Nephron progenitor cell (in vitro differentiated cells): ENCODE data around the gene SETD1A.
"Not testable (repeated sequence)": the region's sequence is repeated elsewhere in the genome, so short reads cannot be mapped to it uniquely, and the experiment has no call there.

Experiments used
- DNase-seq: peaks from one replicate; pipeline ENCODE4 v3.0.0; 2021
- H3K27ac Mint-ChIP-seq: 2 replicates; pipeline ENCODE4 v1.8.0; 2021; ENCODE audit warnings: mild to moderate bottlenecking, moderate library complexity, mixed read lengths
- H3K27me3 Mint-ChIP-seq: 2 replicates; pipeline ENCODE4 v1.8.0; 2021; ENCODE audit warnings: mild to moderate bottlenecking, low read depth, mixed read lengths; ENCODE audit not compliant: poor library complexity
- H3K36me3 Mint-ChIP-seq: 2 replicates; pipeline ENCODE4 v1.8.0; 2021; ENCODE audit warnings: low read depth, mixed read lengths
- H3K4me1 Mint-ChIP-seq: 2 replicates; pipeline ENCODE4 v1.8.0; 2021; ENCODE audit warnings: mixed read lengths
- H3K4me3 Mint-ChIP-seq: 2 replicates; pipeline ENCODE4 v1.8.0; 2021; ENCODE audit warnings: mild to moderate bottlenecking, moderate library complexity, mixed read lengths
- H3K9me3 Mint-ChIP-seq: 2 replicates; pipeline ENCODE4 v1.8.0; 2021; ENCODE audit warnings: mild to moderate bottlenecking, moderate library complexity, mixed read lengths
- TF ChIP-seq, protein P1 (sequence below): fragments of 200-600 bp; sonication (generic); IDR thresholded peaks from 2 replicates; pipeline ENCODE4 v1.5.0; 2021; ENCODE audit warnings: antibody characterized with exemption

Gene SETD1A

DNA sequence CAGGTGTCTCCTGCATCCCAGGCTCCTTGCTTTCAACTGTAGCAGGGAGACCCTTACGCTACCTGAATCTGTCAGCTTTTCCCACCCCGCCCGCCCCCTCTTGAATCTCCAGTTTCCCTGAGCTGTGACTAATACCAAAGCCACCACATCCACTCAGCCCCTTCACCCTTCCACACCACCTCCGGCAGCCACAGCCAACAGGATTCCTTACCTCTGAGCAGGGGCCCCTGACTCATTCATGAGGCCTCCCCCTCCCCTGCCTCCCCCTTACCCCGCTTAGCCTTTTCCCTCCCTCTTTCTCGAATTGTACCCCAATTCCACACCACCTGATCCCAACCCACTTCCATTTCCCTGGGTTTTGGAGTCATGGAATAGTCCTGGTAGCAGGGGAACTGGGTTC lies 50.6 kb downstream of the SETD1A start:
- peaks cover 28% of the 10 kb centered on the region for H3K27me3 Mint-ChIP-seq

DNA sequence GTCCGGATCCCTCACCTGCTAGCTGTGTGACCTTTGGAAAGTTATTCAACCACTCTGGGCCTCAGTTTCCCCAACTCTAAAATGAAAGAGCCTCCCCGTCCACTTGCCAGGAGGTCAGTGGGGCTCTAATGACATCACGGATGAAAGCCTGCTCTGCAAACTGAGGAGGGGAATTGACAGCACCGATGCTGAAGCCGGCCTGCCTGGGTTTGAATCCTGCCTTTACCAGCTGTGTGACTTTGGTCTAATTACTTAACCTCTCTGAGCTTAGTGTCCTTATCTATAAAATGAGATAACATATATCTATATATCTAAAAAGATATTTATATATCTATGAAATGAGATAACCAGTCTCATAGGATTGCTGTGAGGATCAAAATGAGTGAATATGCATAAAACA lies 51.0 kb downstream of the SETD1A start:
- TF ChIP-seq, protein P1, sequence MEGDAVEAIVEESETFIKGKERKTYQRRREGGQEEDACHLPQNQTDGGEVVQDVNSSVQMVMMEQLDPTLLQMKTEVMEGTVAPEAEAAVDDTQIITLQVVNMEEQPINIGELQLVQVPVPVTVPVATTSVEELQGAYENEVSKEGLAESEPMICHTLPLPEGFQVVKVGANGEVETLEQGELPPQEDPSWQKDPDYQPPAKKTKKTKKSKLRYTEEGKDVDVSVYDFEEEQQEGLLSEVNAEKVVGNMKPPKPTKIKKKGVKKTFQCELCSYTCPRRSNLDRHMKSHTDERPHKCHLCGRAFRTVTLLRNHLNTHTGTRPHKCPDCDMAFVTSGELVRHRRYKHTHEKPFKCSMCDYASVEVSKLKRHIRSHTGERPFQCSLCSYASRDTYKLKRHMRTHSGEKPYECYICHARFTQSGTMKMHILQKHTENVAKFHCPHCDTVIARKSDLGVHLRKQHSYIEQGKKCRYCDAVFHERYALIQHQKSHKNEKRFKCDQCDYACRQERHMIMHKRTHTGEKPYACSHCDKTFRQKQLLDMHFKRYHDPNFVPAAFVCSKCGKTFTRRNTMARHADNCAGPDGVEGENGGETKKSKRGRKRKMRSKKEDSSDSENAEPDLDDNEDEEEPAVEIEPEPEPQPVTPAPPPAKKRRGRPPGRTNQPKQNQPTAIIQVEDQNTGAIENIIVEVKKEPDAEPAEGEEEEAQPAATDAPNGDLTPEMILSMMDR, result no peak
- no peaks in the 10 kb centered on the region for H3K36me3 Mint-ChIP-seq
- H3K27me3 Mint-ChIP-seq, result peaks cover 32% of the 10 kb centered on the region
- no peaks in the 10 kb centered on the region for H3K9me3 Mint-ChIP-seq
- no peak overlapping the region for H3K4me3 Mint-ChIP-seq
- H3K4me1 Mint-ChIP-seq, result peaks cover 32% of the 10 kb centered on the region
- no peak for DNase-seq
- peak overlapping the region; percentile 22 for H3K27ac Mint-ChIP-seq

More for the DNA sequence above, 50.6 kb downstream of the SETD1A start:
- Mint-ChIP-seq H3K27ac (peak overlapping the region; percentile 22), H3K4me3 (no peak overlapping the region), H3K36me3 (no peaks in the 10 kb centered on the region), H3K4me1 (peaks cover 36% of the 10 kb centered on the region), H3K9me3 (no peaks in the 10 kb centered on the region)
- no peak for DNase-seq
- TF ChIP-seq, protein P1, result no peak

DNA sequence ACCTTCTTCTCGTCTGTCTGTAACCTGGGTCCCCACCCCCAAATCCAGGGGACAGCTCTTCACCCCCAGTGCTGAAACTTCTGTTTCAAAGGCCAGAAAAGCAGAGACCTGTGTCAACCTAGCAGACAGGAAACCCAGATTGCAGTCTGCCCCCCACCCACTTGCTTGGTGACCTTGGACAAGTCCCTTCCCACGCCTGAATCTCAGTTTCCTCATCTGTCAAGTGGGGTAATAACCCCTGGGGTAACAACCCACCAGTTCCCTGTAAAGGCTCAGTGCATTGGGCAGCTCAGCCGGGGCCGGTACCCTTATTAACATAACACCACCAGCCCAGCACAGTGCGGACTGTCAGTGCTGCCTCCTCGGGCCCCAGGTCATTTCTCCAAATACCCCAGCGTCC lies 51.6 kb downstream of the SETD1A start:
- H3K4me1 Mint-ChIP-seq, result peaks cover 30% of the 10 kb centered on the region
- no peaks in the 10 kb centered on the region for H3K36me3 Mint-ChIP-seq
- DNase-seq, result no peak
- H3K27ac Mint-ChIP-seq, result no peak overlapping the region
- peaks cover 35% of the 10 kb centered on the region for H3K27me3 Mint-ChIP-seq
- H3K4me3 Mint-ChIP-seq, result peak overlapping the region; percentile 47
- no peaks in the 10 kb centered on the region for H3K9me3 Mint-ChIP-seq
- TF ChIP-seq, protein P1, result no peak

DNA sequence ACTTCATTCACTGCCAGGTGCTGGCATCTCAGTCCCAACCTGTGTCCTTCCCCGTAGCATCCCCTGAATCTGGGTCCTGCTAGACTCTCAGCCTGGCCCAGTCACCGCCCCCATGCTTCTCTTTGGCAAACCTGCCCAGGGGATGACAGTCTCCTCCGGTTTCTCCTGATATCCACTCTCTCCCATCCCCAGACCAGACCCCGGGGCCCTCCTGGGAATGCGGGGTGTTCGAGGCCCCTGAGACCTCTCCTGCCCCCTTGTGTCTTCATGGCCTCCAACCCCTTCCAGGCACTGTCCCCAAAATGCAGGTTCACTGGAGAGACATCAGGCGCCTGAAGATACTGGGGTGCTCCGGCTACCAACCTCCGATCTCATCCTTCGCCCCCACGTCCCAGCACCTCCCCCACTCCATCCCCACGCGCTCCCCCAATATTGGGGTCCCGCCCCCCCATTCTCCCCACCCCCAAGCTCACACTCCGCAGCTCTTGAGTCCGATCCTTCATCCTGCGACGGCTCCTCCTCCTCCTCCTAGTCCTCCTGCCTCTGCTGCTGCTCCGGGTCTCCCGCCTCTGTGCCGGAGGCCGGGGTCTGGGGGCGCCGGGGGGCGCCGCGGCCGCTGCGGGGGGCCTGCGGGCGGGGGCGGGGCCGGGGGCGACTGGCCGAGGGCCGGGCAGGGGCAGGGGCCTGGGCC lies 52.5 kb downstream of the SETD1A start:
- no peaks in the 10 kb centered on the region for H3K36me3 Mint-ChIP-seq
- H3K4me1 Mint-ChIP-seq, result peaks cover 30% of the 10 kb centered on the region
- H3K27me3 Mint-ChIP-seq, result peaks cover 44% of the 10 kb centered on the region
- H3K27ac Mint-ChIP-seq, result peak overlapping the region; percentile 32
- TF ChIP-seq, protein P1, result no peak
- no peaks in the 10 kb centered on the region for H3K9me3 Mint-ChIP-seq
- DNase-seq, result no peak
- H3K4me3 Mint-ChIP-seq, result peak overlapping the region; percentile 84

DNA sequence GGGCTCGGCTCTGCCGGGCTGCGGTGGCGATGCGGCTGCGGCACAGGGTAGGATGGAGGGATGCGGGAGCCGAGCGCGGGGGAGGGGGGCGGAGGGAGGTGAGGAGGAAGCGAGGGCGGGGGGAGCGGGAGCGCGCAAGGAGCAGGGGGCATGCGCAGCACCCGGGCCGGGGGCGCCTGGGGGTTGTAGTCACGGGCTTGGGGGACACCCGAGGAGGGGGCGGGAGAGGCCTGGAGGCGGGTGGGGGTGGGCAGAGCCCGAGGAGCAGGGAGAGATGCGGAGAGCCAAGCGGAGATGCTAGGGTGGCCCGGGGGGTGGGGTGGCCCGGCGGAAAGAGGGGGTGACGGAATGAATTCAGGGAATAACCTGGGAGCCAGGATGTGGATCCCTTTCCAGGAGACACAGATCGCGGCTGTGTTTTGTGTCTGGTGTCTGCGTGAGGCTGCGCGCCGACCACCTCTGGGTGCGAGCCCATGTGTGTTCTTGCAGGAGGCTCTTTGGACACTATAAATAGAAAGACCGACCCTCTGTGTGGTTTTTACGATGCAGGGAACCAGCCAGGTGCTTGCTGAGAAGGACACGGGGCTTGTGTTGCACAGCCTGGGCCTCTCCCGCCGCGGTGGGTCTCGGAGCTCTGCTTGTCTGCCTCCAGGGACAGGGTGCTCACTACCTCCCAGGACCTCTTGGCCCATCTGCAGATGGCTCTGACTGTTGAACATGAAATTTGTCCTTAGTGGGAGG lies 53.2 kb downstream of the SETD1A start, which contains the start of gene STX1B:
STX1B (minus strand) TSS at position 54 of the 741 bp plus-strand sequence. CDS start 242 bp downstream, outside the sequence.
- TF ChIP-seq, protein P1, result no peak
- no peaks in the 10 kb centered on the region for H3K36me3 Mint-ChIP-seq
- H3K4me3 Mint-ChIP-seq, result peak within 1 kb of the TSS; percentile 84
- peaks cover 43% of the 10 kb centered on the region for H3K27me3 Mint-ChIP-seq
- peak; percentile 88 for DNase-seq
- H3K27ac Mint-ChIP-seq, result peak within 1 kb of the TSS; percentile 32
- H3K9me3 Mint-ChIP-seq, result no peaks in the 10 kb centered on the region
- peaks cover 28% of the 10 kb centered on the region for H3K4me1 Mint-ChIP-seq

DNA sequence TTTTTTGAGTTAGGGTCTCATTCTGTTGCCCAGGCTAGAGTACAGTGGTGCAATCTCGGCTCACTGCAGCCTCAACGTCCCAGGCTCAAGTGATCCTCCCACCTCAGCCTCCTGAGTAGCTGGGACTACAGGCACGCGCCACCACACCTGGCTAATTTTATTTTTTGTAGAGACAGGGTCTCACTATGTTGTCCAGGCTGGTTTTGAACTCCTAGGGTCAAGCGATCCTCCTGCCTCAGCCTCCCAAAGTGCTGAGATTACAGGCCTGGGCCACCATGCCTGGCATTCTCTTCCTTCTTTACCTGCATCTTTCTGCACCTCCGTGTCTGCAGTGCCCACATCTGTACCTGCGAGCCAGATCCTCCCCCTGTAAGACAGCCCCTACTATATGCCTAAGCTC lies 54.3 kb downstream of the SETD1A start:
- not testable (repeated sequence) for H3K36me3 Mint-ChIP-seq, H3K27ac Mint-ChIP-seq, H3K9me3 Mint-ChIP-seq, DNase-seq
- Mint-ChIP-seq H3K27me3 (peaks cover 43% of the 10 kb centered on the region), H3K4me1 (peaks cover 18% of the 10 kb centered on the region), H3K4me3 (peak overlapping the region; percentile 82)

DNA sequence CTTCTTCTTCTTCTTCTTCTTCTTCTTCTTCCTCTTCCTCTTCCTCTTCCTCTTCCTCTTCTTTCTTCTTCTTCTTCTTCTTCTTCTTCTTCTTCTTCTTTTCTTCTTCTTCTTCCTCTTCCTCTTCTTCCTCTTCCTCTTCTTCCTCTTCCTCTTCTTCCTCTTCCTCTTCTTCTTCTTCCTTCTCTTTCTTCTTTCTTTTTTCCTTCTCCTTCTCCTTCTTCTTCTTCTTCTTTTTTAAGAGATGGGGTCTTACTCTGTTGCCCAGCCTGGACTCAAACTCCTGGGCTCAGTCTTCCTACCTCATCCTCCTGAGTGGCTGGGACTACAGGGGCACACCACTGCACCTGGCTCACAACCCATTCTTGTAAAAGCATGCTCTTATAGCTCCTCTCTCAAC lies 55.7 kb downstream of the SETD1A start:
- DNase-seq, H3K36me3 Mint-ChIP-seq, H3K4me3 Mint-ChIP-seq, H3K9me3 Mint-ChIP-seq, H3K27ac Mint-ChIP-seq: not testable (repeated sequence)
- peaks cover 43% of the 10 kb centered on the region for H3K27me3 Mint-ChIP-seq
- peaks cover 14% of the 10 kb centered on the region for H3K4me1 Mint-ChIP-seq
